SK-N-MC (cell line): ENCODE measurements around the gene GPC1.
"Not testable (repeated sequence)": the region's sequence is repeated elsewhere in the genome, so short reads cannot be mapped to it uniquely, and the experiment has no call there.

Experiments used
- DNase-seq: peaks from one replicate; pipeline ENCODE4 v3.0.0-alpha.2; 2011; ENCODE audit warnings: low read depth, low spot score
- H3K27ac ChIP-seq: fragments of 200-600 bp; sonication (generic); 2 replicates; pipeline ENCODE4 v1.5.1; 2016; ENCODE audit warnings: mixed run types
- H3K36me3 ChIP-seq: fragments of 200-600 bp; sonication (generic); 2 replicates; pipeline ENCODE4 v1.6.1; 2017; ENCODE audit warnings: antibody characterized with exemption, low read length, mixed read lengths; ENCODE audit not compliant: insufficient read depth
- H3K4me3 ChIP-seq: fragments of 200-600 bp; sonication (generic); 2 replicates; pipeline ENCODE4 v1.5.1; 2016
- H3K9ac ChIP-seq: fragments of 200-600 bp; sonication (generic); 2 replicates; pipeline ENCODE4 v1.8.0; 2017; ENCODE audit warnings: mixed run types, mixed read lengths; ENCODE audit not compliant: insufficient read length
- H3K9me3 ChIP-seq: fragments of 200-600 bp; sonication (generic); 2 replicates; pipeline ENCODE4 v1.6.1; 2017; ENCODE audit warnings: low read depth, mild to moderate bottlenecking, antibody characterized with exemption, low read length, moderate library complexity, mixed read lengths
- EZH2 ChIP-seq: fragments of 200-600 bp; sonication (generic); IDR thresholded peaks from one replicate; pipeline ENCODE4 v1.6.1; 2017; ENCODE audit warnings: antibody characterized with exemption
- FOXP2 ChIP-seq: optimal IDR thresholded peaks from 2 replicates; pipeline ENCODE3; 2011; ENCODE audit warnings: mild to moderate bottlenecking, moderate library complexity; ENCODE audit not compliant: insufficient read depth; ENCODE audit errors: extremely low read length, control extremely low read depth
- POLR2AphosphoS5 ChIP-seq: IDR thresholded peaks from 2 replicates; pipeline ENCODE4 v1.6.1; 2012; ENCODE audit warnings: mild to moderate bottlenecking, low read depth, low read length, borderline replicate concordance

Gene GPC1

GRCh38 chr2:240482141-240482540 lies 46.7 kb downstream of the GPC1 start:
- TF ChIP-seq POLR2AphosphoS5, result no peak
- no peak for TF ChIP-seq EZH2
- TF ChIP-seq FOXP2, result no peak
- no peak for DNase-seq
- no peak overlapping the region for H3K27ac ChIP-seq
- no peaks in the 10 kb centered on the region for H3K36me3 ChIP-seq
- H3K9ac ChIP-seq, result no peak overlapping the region
- H3K9me3 ChIP-seq, result no peaks in the 10 kb centered on the region
- H3K4me3 ChIP-seq, result no peak overlapping the region

- no peak for DNase-seq
- Histone ChIP-seq H3K9ac (no peak overlapping the region), H3K9me3 (no peaks in the 10 kb centered on the region), H3K36me3 (no peaks in the 10 kb centered on the region), H3K27ac (no peak overlapping the region), H3K4me3 (no peak overlapping the region)
- no peak for TF ChIP-seq FOXP2
- TF ChIP-seq POLR2AphosphoS5, result no peak
- TF ChIP-seq EZH2, result no peak
These were observed 56.0 kb downstream of the GPC1 start for GRCh38 chr2:240491483-240491882.

- Histone ChIP-seq H3K36me3 (no peaks in the 10 kb centered on the region), H3K27ac (no peak overlapping the region), H3K9me3 (no peaks in the 10 kb centered on the region), H3K9ac (no peak overlapping the region), H3K4me3 (no peak overlapping the region)
- no peak for DNase-seq
- no peak for TF ChIP-seq FOXP2
- no peak for TF ChIP-seq POLR2AphosphoS5
- no peak for TF ChIP-seq EZH2
These were observed 58.8 kb downstream of the GPC1 start for GRCh38 chr2:240494194-240494793.

- not testable (repeated sequence) for DNase-seq, H3K36me3 ChIP-seq, H3K4me3 ChIP-seq, H3K27ac ChIP-seq, H3K9ac ChIP-seq, H3K9me3 ChIP-seq
These were observed 59.5 kb downstream of the GPC1 start for GRCh38 chr2:240494942-240495341.

- not testable (repeated sequence) for DNase-seq, H3K9ac ChIP-seq, H3K27ac ChIP-seq, H3K36me3 ChIP-seq, H3K4me3 ChIP-seq, H3K9me3 ChIP-seq
These were observed 61.6 kb downstream of the GPC1 start for GRCh38 chr2:240497082-240497481.

GRCh38 chr2:240498171-240498957 lies 62.9 kb downstream of the GPC1 start:
- H3K9ac ChIP-seq, result no peak overlapping the region
- no peak overlapping the region for H3K27ac ChIP-seq
- H3K36me3 ChIP-seq, result no peaks in the 10 kb centered on the region
- H3K9me3 ChIP-seq, result no peaks in the 10 kb centered on the region
- no peak for DNase-seq
- TF ChIP-seq EZH2 (no peak), POLR2AphosphoS5 (no peak)
- no peak overlapping the region for H3K4me3 ChIP-seq

GRCh38 chr2:240498958-240499260 lies 63.4 kb downstream of the GPC1 start:
- Histone ChIP-seq H3K27ac (no peak overlapping the region), H3K9ac (no peak overlapping the region), H3K36me3 (no peaks in the 10 kb centered on the region), H3K9me3 (no peaks in the 10 kb centered on the region), H3K4me3 (no peak overlapping the region)
- no peak for DNase-seq
- TF ChIP-seq POLR2AphosphoS5, result no peak
- TF ChIP-seq FOXP2, result no peak
- no peak for TF ChIP-seq EZH2

GRCh38 chr2:240499309-240500301 lies 64.1 kb downstream of the GPC1 start:
- no peak for DNase-seq
- TF ChIP-seq FOXP2 (no peak), POLR2AphosphoS5 (no peak), EZH2 (no peak)
- no peak overlapping the region for H3K9ac ChIP-seq

More at GRCh38 chr2:240499309-240500301, 64.1 kb downstream of the GPC1 start:
- Histone ChIP-seq H3K27ac (no peak overlapping the region), H3K36me3 (no peaks in the 10 kb centered on the region), H3K9me3 (no peaks in the 10 kb centered on the region), H3K4me3 (no peak overlapping the region)
